HG02884 (cell line): Measurements from ENCODE around the gene KCNMA1.

ENCODE experiments used
- ATAC-seq: cut with Tn5 transposase; IDR thresholded peaks from one replicate; pipeline ENCODE4 v1.9.1; 2021; ENCODE audit warnings: mild to moderate bottlenecking, moderate library complexity; ENCODE audit not compliant: unreplicated experiment

The KCNMA1 gene

GRCh38 chr10:77461636-77462296 lies 175.8 kb downstream of the KCNMA1 start:
- peak; percentile 48 for ATAC-seq

- ATAC-seq = no peak
Observed at GRCh38 chr10:77459905-77460304, 177.7 kb downstream of the KCNMA1 start.

GRCh38 chr10:77458986-77459590 lies 178.5 kb downstream of the KCNMA1 start:
- ATAC-seq = no peak

- no peak for ATAC-seq
Observed at GRCh38 chr10:77457721-77458120, 179.9 kb downstream of the KCNMA1 start.

- no peak for ATAC-seq
Observed at GRCh38 chr10:77457266-77457665, 180.3 kb downstream of the KCNMA1 start.

- ATAC-seq = no peak
Observed at GRCh38 chr10:77456414-77456813, 181.2 kb downstream of the KCNMA1 start.

GRCh38 chr10:77455561-77455960 lies 182.0 kb downstream of the KCNMA1 start:
- no peak for ATAC-seq

- ATAC-seq = no peak
Observed at GRCh38 chr10:77452952-77453564, 184.6 kb downstream of the KCNMA1 start.

GRCh38 chr10:77451886-77452285 lies 185.7 kb downstream of the KCNMA1 start:
- ATAC-seq = no peak

GRCh38 chr10:77448226-77448625 lies 189.4 kb downstream of the KCNMA1 start:
- no peak for ATAC-seq

GRCh38 chr10:77446700-77447099 lies 190.9 kb downstream of the KCNMA1 start:
- ATAC-seq = no peak

- no peak for ATAC-seq
Observed at GRCh38 chr10:77445547-77445946, 192.1 kb downstream of the KCNMA1 start.

- no peak for ATAC-seq
Observed at GRCh38 chr10:77444041-77444440, 193.6 kb downstream of the KCNMA1 start.

GRCh38 chr10:77442699-77443189 lies 194.9 kb downstream of the KCNMA1 start:
- no peak for ATAC-seq

- ATAC-seq = no peak
Observed at GRCh38 chr10:77441353-77442166, 196.0 kb downstream of the KCNMA1 start.

- ATAC-seq = no peak
Observed at GRCh38 chr10:77436257-77436975, 201.2 kb downstream of the KCNMA1 start.

- ATAC-seq = no peak
Observed at GRCh38 chr10:77433546-77433945, 204.1 kb downstream of the KCNMA1 start.

- ATAC-seq = no peak
Observed at GRCh38 chr10:77431980-77432797, 205.4 kb downstream of the KCNMA1 start.

- no peak for ATAC-seq
Observed at GRCh38 chr10:77431209-77431611, 206.4 kb downstream of the KCNMA1 start.

- ATAC-seq = no peak
Observed at GRCh38 chr10:77430530-77430929, 207.1 kb downstream of the KCNMA1 start.
